Common myeloid progenitor, CD34-positive (primary cell): Measurements from ENCODE around the gene KLHL40.

Experiments used
- CTCF ChIA-PET: fragments of 350-600 bp; sonication (Branson Sonifier 250); formaldehyde crosslinking; loops from one replicate; lab custom pipeline; 2021; ENCODE audit warnings: antibody characterized with exemption; lab: Charles Lee
- POLR2A ChIA-PET: fragments of 350-600 bp; sonication (Branson Sonifier 250); formaldehyde crosslinking; loops from one replicate; lab custom pipeline; 2021; ENCODE audit warnings: antibody characterized with exemption; lab: Charles Lee
- DNase-seq, 3 donors: peaks; one replicate each; pipeline versions ENCODE4 v3.0.0 to v3.0.0-alpha.2; 2013
- H3K27ac ChIP-seq, 2 experiments: 1 replicate in 1 of 2; 2 replicates in 1 of 2; pipeline ENCODE4 v1.7.0; 2013; ENCODE audit warnings: inconsistent platforms in 2 of 2, low read length in 2 of 2, mild to moderate bottlenecking in 2 of 2, low read depth in 1 of 2, moderate library complexity in 1 of 2; ENCODE audit not compliant: severe bottlenecking in 2 of 2, insufficient read depth in 1 of 2, poor library complexity in 1 of 2
- H3K27me3 ChIP-seq, 5 experiments: replicated peaks in 2 of 5; 1 replicate in 3 of 5; 2 replicates in 2 of 5; pipeline versions ENCODE4 v1.6.1 to v1.7.0; 2013; ENCODE audit warnings: low read length in 4 of 5, mild to moderate bottlenecking in 2 of 5, moderate library complexity in 2 of 5, inconsistent platforms in 1 of 5; ENCODE audit not compliant: insufficient read depth in 5 of 5, control insufficient read depth in 4 of 5
- H3K36me3 ChIP-seq, 4 experiments: 1 replicate in 2 of 4; 2 replicates in 2 of 4; pipeline versions ENCODE4 v1.6.1 to v1.7.0; 2013; ENCODE audit warnings: low read length in 3 of 4, control low read depth in 1 of 4, mild to moderate bottlenecking in 1 of 4; ENCODE audit not compliant: control insufficient read depth in 4 of 4, insufficient read depth in 4 of 4
- H3K4me1 ChIP-seq, 4 experiments: 1 replicate in 3 of 4; 2 replicates in 1 of 4; pipeline versions ENCODE4 v1.6.1 to v1.7.1; 2013; ENCODE audit warnings: low read length in 3 of 4, mild to moderate bottlenecking in 3 of 4, control low read depth in 1 of 4, inconsistent platforms in 1 of 4, moderate library complexity in 1 of 4; ENCODE audit not compliant: control insufficient read depth in 4 of 4, insufficient read depth in 4 of 4; ENCODE audit errors: control extremely low read depth in 1 of 4
- H3K4me3 ChIP-seq, 7 experiments: 1 replicate in 4 of 7; 2 replicates in 3 of 7; pipeline versions ENCODE4 v1.5.1 to v1.7.0; 2013; ENCODE audit warnings: mild to moderate bottlenecking in 7 of 7, low read length in 6 of 7, moderate library complexity in 6 of 7, inconsistent platforms in 2 of 7, low read depth in 2 of 7, control low read depth in 1 of 7; ENCODE audit not compliant: insufficient read depth in 4 of 7, control insufficient read depth in 1 of 7; ENCODE audit errors: extremely low read depth in 1 of 7
- H3K9me3 ChIP-seq, 5 experiments: 1 replicate in 4 of 5; 2 replicates in 1 of 5; pipeline versions ENCODE4 v1.6.1 to v1.7.1; 2013; ENCODE audit warnings: low read length in 4 of 5, mild to moderate bottlenecking in 2 of 5, inconsistent platforms in 1 of 5, low read depth in 1 of 5, moderate library complexity in 1 of 5; ENCODE audit not compliant: control insufficient read depth in 4 of 5, insufficient read depth in 2 of 5; ENCODE audit errors: control extremely low read depth in 1 of 5
- WGBS: methylation state at CpG from one replicate; pipeline ENCODE4 v1.1.5; 2013; ENCODE audit not compliant: insufficient coverage; 5-methylcytosine and 5-hydroxymethylcytosine counted together

Gene KLHL40

DNA sequence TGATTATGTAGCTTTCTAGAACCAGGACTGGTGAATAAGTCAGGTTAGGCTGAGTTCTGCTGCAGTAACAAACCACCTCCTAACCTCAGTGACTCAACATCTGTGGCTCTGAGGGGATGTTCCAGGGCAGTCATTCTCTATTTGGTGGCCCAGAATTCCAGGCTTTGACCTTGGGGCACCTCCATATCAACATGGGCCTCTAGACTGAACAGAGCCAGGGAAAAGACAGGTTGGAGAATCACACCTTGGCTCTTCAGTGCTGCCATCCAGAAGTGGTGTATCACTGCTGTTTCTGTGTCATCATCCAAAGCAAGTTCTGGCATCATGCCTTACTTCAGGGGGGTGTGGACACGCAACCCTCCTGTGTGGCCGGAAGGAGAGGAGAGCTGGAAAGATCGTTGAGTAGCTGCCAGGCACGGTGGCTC is 16.5 kb upstream of the KLHL40 start:
- Histone ChIP-seq H3K36me3 (no peaks in the 10 kb centered on the region), H3K4me1 (no peaks in the 10 kb centered on the region), H3K4me3 (no peak overlapping the region), H3K9me3 (peaks cover 0 to 7% (median 0%) of the 10 kb centered on the region in 5 experiments), H3K27ac (no peak overlapping the region), H3K27me3 (peaks cover 0 to 8% (median 3%) of the 10 kb centered on the region in 5 experiments)
- whole genome bisulfite sequencing = 100% methylated on average over 4 of the region's 4 CpGs
- CTCF ChIA-PET = no interaction called here
- POLR2A ChIA-PET = no interaction called here
- no peak for DNase-seq

DNA sequence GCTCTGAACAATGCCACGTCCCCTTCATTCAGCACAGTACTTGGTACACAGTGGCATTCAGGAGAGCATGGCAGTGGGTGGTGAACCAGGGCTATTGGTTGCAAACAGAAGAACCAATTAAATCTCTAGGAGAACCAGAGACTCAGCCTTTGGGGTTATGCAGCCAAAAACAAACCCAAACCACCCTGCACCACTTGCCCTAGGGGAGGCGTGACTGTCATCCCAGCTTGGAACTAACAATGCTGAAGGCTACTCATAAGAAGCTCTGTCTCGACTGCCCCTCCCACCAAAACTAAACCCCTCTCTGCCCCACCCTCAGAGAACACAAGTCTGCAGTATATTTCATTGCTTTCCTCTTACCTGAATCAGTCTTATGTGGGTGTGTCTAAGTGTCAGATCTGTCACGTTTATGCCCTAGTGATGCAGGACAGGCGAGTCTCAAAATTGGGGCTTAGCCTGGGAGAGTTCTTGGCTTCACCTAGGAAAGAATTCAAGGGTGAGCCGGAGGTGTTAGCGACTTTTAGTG is 15.2 kb upstream of the KLHL40 start:
- Histone ChIP-seq H3K36me3 (no peaks in the 10 kb centered on the region), H3K4me1 (no peaks in the 10 kb centered on the region), H3K9me3 (peaks cover 0 to 7% (median 0%) of the 10 kb centered on the region in 5 experiments), H3K27me3 (peaks cover 0 to 8% (median 3%) of the 10 kb centered on the region in 5 experiments), H3K27ac (no peak overlapping the region), H3K4me3 (no peak overlapping the region)
- ChIA-PET CTCF (interaction anchor here (1.6 kb wide), 1 partner anchor 72 kb away, joined by 3 read pairs; no protein-coding TSS in a partner anchor), POLR2A (no interaction called here)
- DNase-seq = no peak
- 93% methylated on average over 3 of the region's 7 CpGs for WGBS

DNA sequence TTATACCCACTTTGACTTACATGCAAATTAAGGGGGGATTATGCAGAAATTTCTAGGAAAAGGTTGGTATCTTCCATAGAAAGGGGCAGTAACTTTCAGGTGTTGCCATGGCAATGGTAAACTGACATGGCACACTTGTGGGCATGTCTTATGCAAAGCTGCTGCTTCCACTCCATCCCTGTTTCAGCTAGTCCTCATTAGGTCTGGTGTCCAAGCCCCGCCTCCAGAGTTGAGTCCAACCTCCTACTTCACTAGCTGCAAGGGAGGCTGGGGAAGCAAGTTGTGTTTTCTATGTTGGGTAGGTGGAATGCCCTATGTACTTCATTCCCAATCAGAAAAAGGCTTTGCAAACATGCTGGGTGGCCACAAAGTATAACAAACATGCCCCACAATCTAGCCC is 14.7 kb upstream of the KLHL40 start:
- no CpG with 5 or more reads among the region's 1 CpG for WGBS
- CTCF ChIA-PET = interaction anchor here (1.6 kb wide), 1 partner anchor 71 kb away, joined by 3 read pairs; no protein-coding TSS in a partner anchor
- no peak overlapping the region for H3K4me3 ChIP-seq

GRCh38 chr3:42672515-42672914 is 12.8 kb upstream of the KLHL40 start:
- H3K9me3 ChIP-seq = peaks cover 0 to 9% (median 2%) of the 10 kb centered on the region in 5 experiments
- ChIA-PET CTCF (no interaction called here), POLR2A (interaction anchor here (0.7 kb wide), 1 partner anchor 68 kb away, joined by 3 read pairs; no protein-coding TSS in a partner anchor)
- H3K4me1 ChIP-seq = no peaks in the 10 kb centered on the region
- no peak overlapping the region for H3K4me3 ChIP-seq
- no peaks in the 10 kb centered on the region for H3K36me3 ChIP-seq
- peaks cover 0 to 8% (median 3%) of the 10 kb centered on the region in 5 experiments for H3K27me3 ChIP-seq
- DNase-seq = no peak
- WGBS = 0% methylated on average over 1 of the region's 1 CpG
- no peak overlapping the region for H3K27ac ChIP-seq

More for the DNA sequence above, 14.7 kb upstream of the KLHL40 start:
- DNase-seq = no peak
- no peaks in the 10 kb centered on the region for H3K36me3 ChIP-seq
- peaks cover 0 to 7% (median 0%) of the 10 kb centered on the region in 5 experiments for H3K9me3 ChIP-seq
- no peaks in the 10 kb centered on the region for H3K4me1 ChIP-seq
- H3K27ac ChIP-seq = no peak overlapping the region
- POLR2A ChIA-PET = no interaction called here
- peaks cover 0 to 8% (median 3%) of the 10 kb centered on the region in 5 experiments for H3K27me3 ChIP-seq

DNA sequence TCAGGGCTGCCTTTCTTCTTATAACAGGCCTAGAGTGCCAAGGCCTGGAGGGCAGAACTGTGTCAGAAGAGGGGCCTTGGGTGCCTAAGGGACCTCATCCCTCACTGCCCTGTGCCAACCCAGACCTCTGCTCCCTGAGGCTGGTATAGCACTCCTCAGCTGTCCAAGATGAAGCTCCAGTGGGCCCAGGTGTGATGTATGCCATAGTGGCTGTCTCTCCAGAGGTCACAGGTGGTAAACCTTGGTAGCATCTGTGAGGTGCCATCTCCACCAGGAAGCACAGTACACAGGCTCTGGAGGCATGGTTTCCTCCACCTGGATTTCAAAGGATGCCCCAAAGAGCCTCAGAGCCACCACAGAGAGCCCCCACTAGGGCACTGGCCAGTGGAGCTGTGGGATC is 12.3 kb upstream of the KLHL40 start:
- H3K4me1 ChIP-seq = no peaks in the 10 kb centered on the region
- no peak overlapping the region for H3K4me3 ChIP-seq
- H3K27me3 ChIP-seq = peaks cover 0 to 8% (median 3%) of the 10 kb centered on the region in 5 experiments
- no peak overlapping the region for H3K27ac ChIP-seq
- CTCF ChIA-PET = no interaction called here
- H3K9me3 ChIP-seq = peaks cover 0 to 9% (median 2%) of the 10 kb centered on the region in 5 experiments
- no peak for DNase-seq
- POLR2A ChIA-PET = no interaction called here
- H3K36me3 ChIP-seq = no peaks in the 10 kb centered on the region

DNA sequence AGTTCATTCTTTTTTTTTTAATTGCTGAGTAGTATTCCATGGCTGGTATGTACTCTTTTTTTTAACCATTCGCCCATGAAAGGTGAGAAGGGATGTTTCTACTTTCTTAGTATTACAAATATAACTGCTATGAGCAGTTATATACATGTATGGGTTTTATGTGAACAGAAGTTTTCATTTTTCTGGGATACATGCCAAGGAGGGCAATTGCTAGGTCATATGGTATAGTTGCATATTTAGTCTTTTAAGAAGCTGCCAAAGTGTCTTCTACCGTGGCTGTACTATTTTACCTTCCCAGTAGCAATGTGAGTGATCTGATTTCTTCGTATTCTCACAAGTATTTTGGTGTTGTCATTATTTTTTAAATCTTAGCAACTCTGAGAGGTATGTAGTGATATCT is 11.2 kb upstream of the KLHL40 start:
- H3K4me3 ChIP-seq = no peak overlapping the region

DNA sequence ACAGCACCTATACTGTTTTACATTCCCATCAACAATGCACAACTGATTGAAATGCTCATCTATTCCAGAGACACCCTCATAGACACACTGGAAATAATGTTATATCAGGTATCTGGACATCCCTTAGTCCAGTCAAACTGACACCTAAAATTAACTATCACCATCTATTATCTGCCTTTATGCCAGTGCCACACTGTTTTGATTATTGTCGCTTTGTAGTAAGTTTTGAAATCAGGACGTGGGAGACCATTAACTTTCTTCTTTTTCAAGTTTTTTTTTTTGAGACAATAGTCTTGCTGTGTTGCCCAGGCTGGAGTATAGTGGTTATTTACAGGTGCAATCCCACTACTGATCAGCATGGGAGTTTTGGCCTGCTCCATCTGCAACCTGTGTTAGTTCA is 9.4 kb upstream of the KLHL40 start:
- CTCF ChIA-PET = no interaction called here

More for the DNA sequence above, 11.2 kb upstream of the KLHL40 start:
- DNase-seq = no peak
- ChIA-PET POLR2A (no interaction called here), CTCF (no interaction called here)
- no peaks in the 10 kb centered on the region for H3K4me1 ChIP-seq
- H3K9me3 ChIP-seq = peaks cover 1 to 9% (median 2%) of the 10 kb centered on the region in 5 experiments
- H3K27me3 ChIP-seq = peaks cover 0 to 4% (median 3%) of the 10 kb centered on the region in 5 experiments
- no CpG with 5 or more reads among the region's 3 CpGs for WGBS
- H3K36me3 ChIP-seq = no peaks in the 10 kb centered on the region
- H3K27ac ChIP-seq = no peak overlapping the region

More for the DNA sequence above, 9.4 kb upstream of the KLHL40 start:
- Histone ChIP-seq H3K4me1 (no peaks in the 10 kb centered on the region), H3K4me3 (no peak overlapping the region), H3K9me3 (peaks cover 1 to 9% (median 2%) of the 10 kb centered on the region in 5 experiments), H3K27ac (no peak overlapping the region), H3K36me3 (no peaks in the 10 kb centered on the region), H3K27me3 (peaks cover 0 to 2% (median 0%) of the 10 kb centered on the region in 5 experiments)
- DNase-seq = no peak
- no CpG with 5 or more reads among the region's 2 CpGs for WGBS
- POLR2A ChIA-PET = no interaction called here
